Heart right ventricle (tissue), 16 donors: ENCODE measurements around the gene TRIM62. TPM values are rescaled to one million over a fixed set of nuclear protein-coding genes. Genes with fewer than 3 reads are reported as not detected.
A peak's percentile ranks its signal among the peaks of the same experiment; 100 is the strongest.

ENCODE experiments used
- ATAC-seq, 8 donors: fragments of 200-7000 bp; cut with Tn5 transposase; one replicate each; pipeline ENCODE4 v1.9.1; 2020; ENCODE audit warnings: mild to moderate bottlenecking in 8 of 8, moderate library complexity in 8 of 8, moderate number of reproducible peaks in 1 of 8
- DNase-seq, 2 donors: peaks; one replicate each; pipeline ENCODE4 v3.0.0-alpha.2; 2020
- H3K27ac ChIP-seq, 10 donors: fragments of 200-600 bp; sonication (generic) in 2 of 10; one replicate each; pipeline versions ENCODE4 v1.5.0 to v1.8.0; 2020 to 2022; ENCODE audit warnings: mild to moderate bottlenecking in 3 of 10
- H3K27me3 ChIP-seq, 7 donors: fragments of 200-600 bp; one replicate each; pipeline ENCODE4 v1.8.0; 2021 to 2022; ENCODE audit warnings: mild to moderate bottlenecking in 2 of 7
- H3K36me3 ChIP-seq, 9 donors: fragments of 200-600 bp; sonication (generic) in 1 of 9; one replicate each; pipeline versions ENCODE4 v1.5.0 to v1.8.0; 2020 to 2022; ENCODE audit warnings: mild to moderate bottlenecking in 2 of 9
- H3K4me1 ChIP-seq, 9 donors: fragments of 200-600 bp; sonication (generic) in 1 of 9; one replicate each; pipeline versions ENCODE4 v1.5.0 to v1.8.0; 2020 to 2022; ENCODE audit warnings: mild to moderate bottlenecking in 4 of 9
- H3K4me3 ChIP-seq, 10 donors: fragments of 200-600 bp; sonication (generic) in 2 of 10; one replicate each; pipeline versions ENCODE4 v1.5.0 to v1.8.0; 2020 to 2022; ENCODE audit warnings: mild to moderate bottlenecking in 7 of 10, moderate library complexity in 2 of 10
- H3K9me3 ChIP-seq, 11 donors: fragments of 200-600 bp in 10 of 11; sonication (generic) in 2 of 11; one replicate each; pipeline versions ENCODE4 v1.5.0 to v1.8.0; 2013 to 2022; ENCODE audit warnings: mild to moderate bottlenecking in 2 of 11, control low read depth in 1 of 11, moderate library complexity in 1 of 11
- CTCF ChIP-seq, 9 donors: fragments of 200-600 bp; sonication (generic) in 2 of 9; IDR thresholded peaks; one replicate each; pipeline versions ENCODE4 v1.5.0 to v1.8.0; 2021 to 2022; ENCODE audit warnings: antibody characterized with exemption in 9 of 9, mild to moderate bottlenecking in 5 of 9, moderate library complexity in 1 of 9
- WGBS, 2 donors: extraction: QIAGEN DNeasy Blood & Tissue Kit; methylation state at CpG; one replicate each; pipeline ENCODE4 v1.1.7; 2013; ENCODE audit warnings: inconsistent platforms in 1 of 2; 5-methylcytosine and 5-hydroxymethylcytosine counted together
- intact Hi-C, 10 donors: fragments of 100-400 bp; cut with DNase I; formaldehyde crosslinking; loops; one replicate each; pipeline versions ENCODE4 v1.11.1 to v1.14.2; 2022
- polyA plus RNA-seq, 2 donors: library from polyadenylated mRNA; stranded (reverse); fragments of 200-250 nt; gene quantifications; one replicate each; pipeline ENCODE4 v1.2.3, GENCODE V29; 2013
- total RNA-seq, 10 donors: library from RNA; stranded (reverse); fragmentation: NEBNext Ultra II Directional in 3 of 10; extraction: Animal tissue kit (Norgen Biotek cat#: 25700) in 3 of 10; gene quantifications; one replicate each; pipeline versions ENCODE4 v1.2.1 to v1.2.4, GENCODE V29; 2021 to 2023
- donor health status: Arrhythmogenic right ventricular cardiomyopathy.
- donor health status: ischemic (EF 13 %, LVEDD 7.1; RV severe dilation, severe dysfunction).
- donor health status: healthy with polysubstance abuse.
- donor health status: DM: no; HTN: yes; CAD: no.
- donor health status: DM: no; HTN: no; CAD: no.
- donor health status: ischemic (EF 25% LVEDD 6.9; RV normal size, moderate dysfunction).
- donor health status: ischemic (EF 25% LVEDD 5.7; RV mildly dilated, moderate dysfunction).
- donor health status: healthy.
- donor health status: DM: yes; HTN: yes; CAD: no.
- donor health status: Ischemic cardiomyopathy.
- donor health status: ischemic (EF 35%, LVEDD 5.7; RV mildly dilated, moderate dysfunction).
- donor health status: nonischemic (EF 11% LVEDD 7.7; RV severe dilation, severe dysfunction).
- donor health status: DM: yes; HTN: yes; CAD: no.
- donor health status: PGD.
- donor health status: ischemic (EF 29% LVEDD 5.4; RV normal size, mild dysfunction).
- donor health status: nonischemic (EF 23%, LVEDD 6.1; RV moderate dilation, normal function).

The TRIM62 gene
- total and polyA plus RNA-seq, 12 donors: 2.0 to 3.7 (median 2.6) TPM

- intact Hi-C loops: loop anchor here in 5 of 10 donors (5.0 to 10.0 kb wide), 6 partner anchors 270 to 517 kb away; partner anchors contain the start of gene PHC2 (in 1 of the 5)
- Histone ChIP-seq H3K36me3 (peaks cover 0 to 45% (median 0%) of the 10 kb centered on the region in 9 donors), H3K27ac (peak overlapping the region in 1 of 10 donors; percentile 5), H3K27me3 (no peaks in the 10 kb centered on the region), H3K4me1 (peaks cover 0 to 38% (median 7%) of the 10 kb centered on the region in 9 donors), H3K9me3 (no peaks in the 10 kb centered on the region), H3K4me3 (no peak overlapping the region)
- ATAC-seq: no peak
- no peak for TF ChIP-seq CTCF (IDR thresholded peaks at IDR 0.05)
- DNase-seq: no peak
- WGBS, 2 donors: 97 to 99% methylated on average over 4 of the region's 4 CpGs
Measured at GRCh38 chr1:33097762-33098161, 84.1 kb downstream of the TRIM62 start.

GRCh38 chr1:33097137-33097611 lies 84.7 kb downstream of the TRIM62 start:
- ATAC-seq: no peak
- peak overlapping the region in 2 of 10 donors; percentile 38 to 53 for H3K27ac ChIP-seq
- peaks cover 0 to 39% (median 0%) of the 10 kb centered on the region in 9 donors for H3K36me3 ChIP-seq
- no peaks in the 10 kb centered on the region for H3K9me3 ChIP-seq
- WGBS, 2 donors: 95 to 99% methylated on average over 3 of the region's 3 CpGs
- H3K27me3 ChIP-seq: no peaks in the 10 kb centered on the region
- TF ChIP-seq CTCF (IDR thresholded peaks at IDR 0.05): no peak
- intact Hi-C loops: loop anchor here in 5 of 10 donors (5.0 to 10.0 kb wide), 6 partner anchors 270 to 518 kb away; partner anchors contain the start of gene PHC2 (in 1 of the 5)
- peaks cover 0 to 38% (median 7%) of the 10 kb centered on the region in 9 donors for H3K4me1 ChIP-seq
- H3K4me3 ChIP-seq: no peak overlapping the region
- DNase-seq: no peak

- Histone ChIP-seq H3K27ac (peak overlapping the region in 4 of 10 donors; percentile 2 to 53 (median 44)), H3K9me3 (no peaks in the 10 kb centered on the region), H3K4me1 (peaks cover 0 to 38% (median 7%) of the 10 kb centered on the region in 9 donors), H3K36me3 (peaks cover 0 to 32% (median 0%) of the 10 kb centered on the region in 9 donors), H3K27me3 (no peaks in the 10 kb centered on the region), H3K4me3 (no peak overlapping the region)
- TF ChIP-seq CTCF (IDR thresholded peaks at IDR 0.05): no peak
- ATAC-seq: peak in 3 of 8 donors; percentile 32 to 55 (median 32)
- 40 to 59% methylated on average over 7 of the region's 7 CpGs for WGBS, 2 donors
- peak in 1 of 2 donors; percentile 9 for DNase-seq
- intact Hi-C loops: loop anchor here in 5 of 10 donors (5.0 to 10.0 kb wide), 6 partner anchors 271 to 518 kb away; partner anchors contain the start of gene PHC2 (in 1 of the 5)
Measured at GRCh38 chr1:33096363-33097005, 85.4 kb downstream of the TRIM62 start.

Other genes starting within 250 kb of the TRIM62 start
- 10 to 100 TPM; 10.2 to 36.9 (median 13.8) TPM for gene RNF19B, start 217.2 kb downstream of the TRIM62 start, total RNA-seq
- 1 to 10 TPM; 1.1 to 7.0 TPM for gene RNF19B, start 217.2 kb downstream of the TRIM62 start, polyA plus RNA-seq
- 100 to 1,000 TPM in 9 of 10 donors, 10 to 100 TPM in 1; 93.3 to 154 (median 111) TPM for gene AK2, start 145.2 kb downstream of the TRIM62 start, total RNA-seq
- gene AK2, start 145.2 kb downstream of the TRIM62 start, polyA plus RNA-seq: 100 to 1,000 TPM; 175 to 305 TPM
- 1 to 10 TPM; 1.5 to 6.9 (median 3.1) TPM for gene AZIN2, start 100.9 kb downstream of the TRIM62 start, total RNA-seq
- gene AZIN2, start 100.9 kb downstream of the TRIM62 start, polyA plus RNA-seq: 1 to 10 TPM; 1.1 to 1.2 TPM
- gene ZNF362, start 74.4 kb upstream of the TRIM62 start, total RNA-seq: 10 to 100 TPM; 28.5 to 39.2 (median 32.3) TPM
- 10 to 100 TPM in 1 of 2 donors, 1 to 10 TPM in 1; 9.1 to 25.9 TPM for gene ZNF362, start 74.4 kb upstream of the TRIM62 start, polyA plus RNA-seq
- under 1 TPM in 1 of 10 donors, not detected in 9; 0.25 TPM for gene A3GALT2, start 139.1 kb upstream of the TRIM62 start, total RNA-seq
- gene A3GALT2, start 139.1 kb upstream of the TRIM62 start, polyA plus RNA-seq: not detected
- 100 to 1,000 TPM in 5 of 10 donors, 10 to 100 TPM in 5; 96.7 to 136 (median 102) TPM for gene PHC2, start 249.1 kb upstream of the TRIM62 start, total RNA-seq
- gene PHC2, start 249.1 kb upstream of the TRIM62 start, polyA plus RNA-seq: 10 to 100 TPM; 81.2 to 95.4 TPM